HG02981 (cell line): ENCODE measurements around the gene LPO.

ENCODE experiments used
- ATAC-seq: cut with Tn5 transposase; IDR thresholded peaks from one replicate; pipeline ENCODE4 v1.9.1; 2021; ENCODE audit warnings: mild to moderate bottlenecking, moderate library complexity; ENCODE audit not compliant: unreplicated experiment

LPO gene

GRCh38 chr17:58238147-58238634, at the start of gene LPO:
LPO (plus strand) TSS chr17:58238584; CDS start chr17:58242980, 4,396 bp downstream.
- ATAC-seq: no peak

GRCh38 chr17:58189436-58190146, 48.8 kb upstream of the LPO start:
- no peak for ATAC-seq

GRCh38 chr17:58191241-58191896, 47.0 kb upstream of the LPO start:
- ATAC-seq: no peak

GRCh38 chr17:58192612-58193011, 45.8 kb upstream of the LPO start, which contains the start of gene EPX:
EPX (plus strand) TSS chr17:58192726; CDS start chr17:58192847, 121 bp downstream.
- no peak for ATAC-seq

- ATAC-seq: no peak
These were observed 44.6 kb upstream of the LPO start for GRCh38 chr17:58193641-58194255.

GRCh38 chr17:58195518-58196123, 42.8 kb upstream of the LPO start:
- no peak for ATAC-seq

- ATAC-seq: no peak
These were observed 41.8 kb upstream of the LPO start for GRCh38 chr17:58196610-58197009.

GRCh38 chr17:58200024-58200633, 38.3 kb upstream of the LPO start:
- no peak for ATAC-seq

- no peak for ATAC-seq
These were observed 35.5 kb upstream of the LPO start for GRCh38 chr17:58202859-58203258.

- ATAC-seq: no peak
These were observed 33.6 kb upstream of the LPO start for GRCh38 chr17:58204796-58205195.

- ATAC-seq: no peak
These were observed 32.4 kb upstream of the LPO start for GRCh38 chr17:58205936-58206335.

GRCh38 chr17:58207451-58207850, 30.9 kb upstream of the LPO start:
- no peak for ATAC-seq

GRCh38 chr17:58208344-58208743, 30.0 kb upstream of the LPO start:
- no peak for ATAC-seq

- ATAC-seq: no peak
These were observed 27.5 kb upstream of the LPO start for GRCh38 chr17:58210922-58211321.

- no peak for ATAC-seq
These were observed 22.7 kb upstream of the LPO start for GRCh38 chr17:58215685-58216084.

GRCh38 chr17:58217766-58218165, 20.6 kb upstream of the LPO start:
- no peak for ATAC-seq

- ATAC-seq: peak; percentile 94
These were observed 19.2 kb upstream of the LPO start, which contains the start of gene MKS1 for GRCh38 chr17:58219007-58219788. MKS1 (minus strand) TSS chr17:58219255; CDS start chr17:58219230, 25 bp downstream.

GRCh38 chr17:58219789-58220183, 18.6 kb upstream of the LPO start:
- ATAC-seq: no peak

- no peak for ATAC-seq
These were observed 14.1 kb upstream of the LPO start for GRCh38 chr17:58224315-58224714.

GRCh38 chr17:58227733-58228132, 10.7 kb upstream of the LPO start:
- no peak for ATAC-seq
